Tibial nerve (tissue), 4 donors: ENCODE results near the gene TIPRL. TPM values are rescaled to one million over a fixed set of nuclear protein-coding genes. Genes with fewer than 3 reads are reported as not detected.
"Not testable (repeated sequence)": the region's sequence is repeated elsewhere in the genome, so short reads cannot be mapped to it uniquely, and the experiment has no call there.

Experiments used
- DNase-seq, 2 donors: peaks; one replicate each; pipeline ENCODE4 v3.0.0-alpha.2; 2019; ENCODE audit warnings: low spot score in 2 of 2
- H3K27ac ChIP-seq, 4 donors: fragments of 200-600 bp; sonication (generic) in 3 of 4; one replicate each; pipeline ENCODE4 v1.5.1; 2017 to 2019; ENCODE audit warnings: mild to moderate bottlenecking in 1 of 4
- H3K27me3 ChIP-seq, 2 donors: fragments of 200-600 bp; sonication (generic) in 1 of 2; one replicate each; pipeline versions ENCODE4 v1.5.1 to v1.6.0; 2017 to 2019
- H3K36me3 ChIP-seq, 3 donors: fragments of 200-600 bp; sonication (generic); one replicate each; pipeline ENCODE4 v1.5.1; 2018 to 2019
- H3K4me1 ChIP-seq, 4 donors: fragments of 200-600 bp; sonication (generic) in 3 of 4; one replicate each; pipeline ENCODE4 v1.5.1; 2017 to 2019
- H3K4me3 ChIP-seq, 4 donors: fragments of 200-600 bp; sonication (generic) in 3 of 4; one replicate each; pipeline ENCODE4 v1.5.1; 2017 to 2019; ENCODE audit warnings: mild to moderate bottlenecking in 1 of 4, moderate library complexity in 1 of 4
- H3K9me3 ChIP-seq, 4 donors: fragments of 200-600 bp; sonication (generic) in 3 of 4; one replicate each; pipeline ENCODE4 v1.5.1; 2017 to 2019
- EP300 ChIP-seq, 2 donors: sonication (generic); formaldehyde crosslinking; IDR thresholded peaks; one replicate each; pipeline ENCODE4 v1.6.1; 2017; ENCODE audit warnings: antibody characterized with exemption in 2 of 2, mild to moderate bottlenecking in 1 of 2
- POLR2A ChIP-seq, 2 donors: fragments of 450-650 bp; IDR thresholded peaks; one replicate each; pipeline ENCODE4 v1.6.1; 2017; ENCODE audit warnings: antibody characterized with exemption in 2 of 2, mild to moderate bottlenecking in 2 of 2, moderate library complexity in 2 of 2
- WGBS, 2 donors: methylation state at CpG; one replicate each; pipeline ENCODE4 v1.1.5; 2018; 5-methylcytosine and 5-hydroxymethylcytosine counted together
- total RNA-seq, 4 donors: library from RNA; depleted of rRNA; stranded (reverse); fragments of >200 nt; gene quantifications; one replicate each; pipeline ENCODE4 v1.1.0, GENCODE V29; 2016
- TF ChIP-seq, protein P1 (sequence below), 5 experiments: fragments of 200-600 bp in 3 of 5; fragments of 450-650 bp in 2 of 5; sonication (generic) in 3 of 5; IDR thresholded peaks; one replicate each; pipeline ENCODE4 v1.5.1; 2016 to 2019; ENCODE audit warnings: antibody characterized with exemption in 5 of 5, mild to moderate bottlenecking in 3 of 5, moderate library complexity in 2 of 5

The TIPRL gene
- total RNA-seq, 4 donors from 2014 or later: 16.5 to 25.3 (median 20.6) TPM

- peaks cover 0 to 6% (median 0%) of the 10 kb centered on the region in 4 donors for H3K4me1 ChIP-seq
- H3K9me3 ChIP-seq: no peaks in the 10 kb centered on the region
- H3K27ac ChIP-seq: no peak overlapping the region
- no peak for TF ChIP-seq POLR2A (IDR thresholded peaks at IDR 0.05)
- TF ChIP-seq EP300 (IDR thresholded peaks at IDR 0.05): no peak
- TF ChIP-seq, protein P1, sequence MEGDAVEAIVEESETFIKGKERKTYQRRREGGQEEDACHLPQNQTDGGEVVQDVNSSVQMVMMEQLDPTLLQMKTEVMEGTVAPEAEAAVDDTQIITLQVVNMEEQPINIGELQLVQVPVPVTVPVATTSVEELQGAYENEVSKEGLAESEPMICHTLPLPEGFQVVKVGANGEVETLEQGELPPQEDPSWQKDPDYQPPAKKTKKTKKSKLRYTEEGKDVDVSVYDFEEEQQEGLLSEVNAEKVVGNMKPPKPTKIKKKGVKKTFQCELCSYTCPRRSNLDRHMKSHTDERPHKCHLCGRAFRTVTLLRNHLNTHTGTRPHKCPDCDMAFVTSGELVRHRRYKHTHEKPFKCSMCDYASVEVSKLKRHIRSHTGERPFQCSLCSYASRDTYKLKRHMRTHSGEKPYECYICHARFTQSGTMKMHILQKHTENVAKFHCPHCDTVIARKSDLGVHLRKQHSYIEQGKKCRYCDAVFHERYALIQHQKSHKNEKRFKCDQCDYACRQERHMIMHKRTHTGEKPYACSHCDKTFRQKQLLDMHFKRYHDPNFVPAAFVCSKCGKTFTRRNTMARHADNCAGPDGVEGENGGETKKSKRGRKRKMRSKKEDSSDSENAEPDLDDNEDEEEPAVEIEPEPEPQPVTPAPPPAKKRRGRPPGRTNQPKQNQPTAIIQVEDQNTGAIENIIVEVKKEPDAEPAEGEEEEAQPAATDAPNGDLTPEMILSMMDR (IDR thresholded peaks at IDR 0.05): no peak
- WGBS, 2 donors: 88 to 95% methylated on average over 11 of the region's 11 CpGs
- no peaks in the 10 kb centered on the region for H3K27me3 ChIP-seq
- DNase-seq: no peak
- H3K4me3 ChIP-seq: no peak overlapping the region
- no peaks in the 10 kb centered on the region for H3K36me3 ChIP-seq
Observed at GRCh38 chr1:168146626-168147025, 32.1 kb upstream of the TIPRL start.

DNA sequence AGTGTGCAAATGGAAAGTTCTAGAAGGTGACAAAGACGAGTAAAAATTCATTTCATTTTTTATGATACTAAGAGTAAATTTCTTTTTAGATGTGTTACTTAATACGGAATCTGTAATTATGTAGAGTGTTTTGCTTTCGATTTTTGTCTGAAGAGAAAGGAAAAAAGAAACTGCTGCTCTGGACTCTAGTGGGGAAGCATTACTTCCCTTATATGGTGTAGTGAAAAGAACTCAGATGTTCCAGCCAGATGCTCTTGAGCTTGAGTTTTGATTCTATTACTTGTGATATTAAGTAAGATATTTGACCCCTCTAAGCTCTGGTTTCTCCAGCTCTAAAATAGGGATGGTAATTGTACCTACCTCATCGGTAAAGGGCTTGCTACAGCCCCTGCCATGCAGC lies 29.8 kb upstream of the TIPRL start:
- Histone ChIP-seq H3K4me1 (peaks cover 0 to 6% (median 0%) of the 10 kb centered on the region in 4 donors), H3K9me3 (no peaks in the 10 kb centered on the region), H3K4me3 (no peak overlapping the region), H3K27me3 (no peaks in the 10 kb centered on the region), H3K36me3 (no peaks in the 10 kb centered on the region), H3K27ac (peak overlapping the region in 1 of 4 donors; percentile 4)
- DNase-seq: no peak
- TF ChIP-seq POLR2A (IDR thresholded peaks at IDR 0.05): no peak
- TF ChIP-seq EP300 (IDR thresholded peaks at IDR 0.05): no peak
- TF ChIP-seq, protein P1 (IDR thresholded peaks at IDR 0.05): no peak
- 55 to 61% methylated on average over 4 of the region's 4 CpGs for WGBS, 2 donors

GRCh38 chr1:168150283-168150682 lies 28.5 kb upstream of the TIPRL start:
- Histone ChIP-seq H3K4me1 (peaks cover 0 to 5% (median 0%) of the 10 kb centered on the region in 4 donors), H3K27me3 (no peaks in the 10 kb centered on the region), H3K4me3 (no peak overlapping the region), H3K27ac (no peak overlapping the region), H3K36me3 (no peaks in the 10 kb centered on the region), H3K9me3 (no peaks in the 10 kb centered on the region)
- TF ChIP-seq, protein P1 (IDR thresholded peaks at IDR 0.05): no peak
- TF ChIP-seq EP300 (IDR thresholded peaks at IDR 0.05) (no peak), POLR2A (IDR thresholded peaks at IDR 0.05) (no peak)
- 95 to 96% methylated on average over 1 of the region's 1 CpG for WGBS, 2 donors
- no peak for DNase-seq

DNA sequence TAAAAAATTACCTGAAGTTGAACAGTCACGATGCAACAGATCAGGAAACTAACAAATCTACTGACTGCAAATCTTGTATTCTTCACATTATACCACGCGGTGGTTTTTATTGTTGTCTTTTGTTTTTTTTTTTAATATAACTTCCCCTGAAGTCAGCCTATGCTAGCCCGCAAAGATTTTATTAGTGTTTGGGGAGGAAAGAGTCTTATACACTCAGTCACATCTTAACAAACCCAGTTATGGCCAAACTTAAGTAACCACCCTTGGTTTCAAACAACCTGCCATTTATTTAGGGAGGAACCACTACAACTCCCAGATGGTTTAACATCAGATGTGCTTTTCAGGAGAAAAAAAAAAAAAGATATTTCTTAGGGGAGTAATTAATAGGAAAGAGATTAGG lies 26.8 kb upstream of the TIPRL start:
- Histone ChIP-seq H3K9me3 (peaks cover 0 to 6% (median 0%) of the 10 kb centered on the region in 4 donors), H3K4me1 (no peaks in the 10 kb centered on the region), H3K27me3 (no peaks in the 10 kb centered on the region), H3K4me3 (no peak overlapping the region), H3K36me3 (no peaks in the 10 kb centered on the region), H3K27ac (no peak overlapping the region)
- DNase-seq: no peak
- TF ChIP-seq EP300 (IDR thresholded peaks at IDR 0.05): no peak
- no peak for TF ChIP-seq POLR2A (IDR thresholded peaks at IDR 0.05)
- TF ChIP-seq, protein P1 (IDR thresholded peaks at IDR 0.05): no peak
- WGBS, 2 donors: 68 to 75% methylated on average over 4 of the region's 4 CpGs

GRCh38 chr1:168154707-168155106 lies 24.1 kb upstream of the TIPRL start:
- 63 to 68% methylated on average over 4 of the region's 4 CpGs for WGBS, 2 donors
- DNase-seq, H3K27me3 ChIP-seq: not testable (repeated sequence)

DNA sequence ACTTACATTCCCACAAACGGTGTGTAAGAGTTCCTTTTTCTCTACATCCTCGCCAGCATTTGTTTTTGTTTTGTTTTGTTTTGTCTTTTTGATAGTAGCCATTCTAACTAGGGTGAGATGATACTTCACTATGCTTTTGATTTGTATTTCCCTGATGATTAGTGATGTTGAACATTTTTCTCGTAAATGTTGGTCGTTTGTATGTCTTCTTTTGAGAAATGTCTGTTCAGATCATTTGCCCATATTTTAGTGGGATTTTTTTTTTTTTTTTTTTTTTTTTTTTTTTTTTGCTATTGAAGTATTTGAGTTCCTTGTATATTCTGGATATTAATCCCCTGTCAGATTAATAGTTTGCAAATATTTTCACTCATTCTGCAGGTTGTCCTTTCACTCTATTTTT lies 22.9 kb upstream of the TIPRL start:
- no peak for DNase-seq
- TF ChIP-seq POLR2A (IDR thresholded peaks at IDR 0.05): no peak
- TF ChIP-seq, protein P1 (IDR thresholded peaks at IDR 0.05): no peak
- TF ChIP-seq EP300 (IDR thresholded peaks at IDR 0.05): no peak
- Histone ChIP-seq H3K4me3 (no peak overlapping the region), H3K27ac (no peak overlapping the region), H3K27me3 (no peaks in the 10 kb centered on the region), H3K9me3 (peaks cover 0 to 38% (median 8%) of the 10 kb centered on the region in 4 donors), H3K36me3 (no peaks in the 10 kb centered on the region), H3K4me1 (no peaks in the 10 kb centered on the region)
- WGBS, 2 donors: 79 to 86% methylated on average over 4 of the region's 4 CpGs

More at GRCh38 chr1:168154707-168155106, 24.1 kb upstream of the TIPRL start:
- not testable (repeated sequence) for H3K4me3 ChIP-seq, H3K36me3 ChIP-seq, H3K4me1 ChIP-seq, H3K27ac ChIP-seq
- peaks cover 0 to 29% (median 3%) of the 10 kb centered on the region in 4 donors for H3K9me3 ChIP-seq
